H1 (cell line): ENCODE measurements around the gene CLDN15. TPM values are rescaled to one million over a fixed set of nuclear protein-coding genes. Genes with fewer than 3 reads are reported as not detected.

ENCODE experiments used
- CTCF ChIA-PET: fragments of 300-600 bp; sonication (Branson Sonifier 250); formaldehyde crosslinking; loops from one replicate; lab custom pipeline; 2021; ENCODE audit not compliant: partially characterized antibody; lab: Charles Lee
- POLR2A ChIA-PET: fragments of 300-600 bp; sonication (Branson Sonifier 250); formaldehyde crosslinking; loops from one replicate; lab custom pipeline; 2021; ENCODE audit warnings: inconsistent platforms; ENCODE audit not compliant: partially characterized antibody; lab: Charles Lee
- DNase-seq, 2 experiments: peaks; one replicate each; pipeline versions ENCODE4 v3.0.0 to v3.0.0-alpha.2; 2010 to 2022; ENCODE audit warnings: low spot score in 2 of 2, low read depth in 1 of 2, mixed read lengths in 1 of 2
- FAIRE-seq: peaks from 2 replicates; lab custom pipeline; 2011; peaks lifted over from hg19 to GRCh38; lab: Jason Lieb, UNC
- H2AFZ ChIP-seq: 2 replicates; pipeline ENCODE4 v1.8.1; 2012; ENCODE audit warnings: low read length, inconsistent platforms
- H2AK5ac ChIP-seq: 2 replicates; pipeline ENCODE4 v1.6.1; 2013; ENCODE audit warnings: low read depth, low read length
- H2BK120ac ChIP-seq: replicated peaks from 2 replicates; pipeline ENCODE3; 2013; ENCODE audit warnings: low read depth, low read length, inconsistent platforms
- H2BK12ac ChIP-seq: 2 replicates; pipeline ENCODE4 v1.6.1; 2013; ENCODE audit warnings: low read depth, low read length
- H2BK15ac ChIP-seq: 2 replicates; pipeline ENCODE4 v1.6.1; 2013; ENCODE audit warnings: low read length
- H2BK20ac ChIP-seq: 2 replicates; pipeline ENCODE4 v1.6.1; 2013; ENCODE audit warnings: low read length
- H2BK5ac ChIP-seq: 2 replicates; pipeline ENCODE4 v1.6.1; 2013; ENCODE audit warnings: low read depth, low read length
- H3K14ac ChIP-seq: 2 replicates; pipeline ENCODE4 v1.6.1; 2013; ENCODE audit warnings: inconsistent platforms; ENCODE audit not compliant: insufficient read length
- H3K18ac ChIP-seq: 2 replicates; pipeline ENCODE4 v1.6.1; 2013; ENCODE audit warnings: low read length; ENCODE audit errors: extremely low read depth
- H3K23ac ChIP-seq: 2 replicates; pipeline ENCODE4 v1.6.1; 2013; ENCODE audit warnings: inconsistent platforms; ENCODE audit not compliant: insufficient read length
- H3K23me2 ChIP-seq: 2 replicates; pipeline ENCODE4 v1.6.1; 2013; ENCODE audit warnings: low read depth, low read length
- H3K27ac ChIP-seq: 2 replicates; pipeline ENCODE4 v1.6.1; 2011; ENCODE audit warnings: low read depth, low read length, inconsistent platforms
- H3K27me3 ChIP-seq, 4 experiments: replicated peaks in 1 of 4; 1 replicate in 1 of 4; 2 replicates in 3 of 4; pipeline versions ENCODE4 v1.6.1 to v1.8.1; 2011 to 2013; ENCODE audit warnings: low read length in 3 of 4, mild to moderate bottlenecking in 3 of 4, inconsistent platforms in 2 of 4, mixed read lengths in 2 of 4, moderate library complexity in 1 of 4; ENCODE audit not compliant: control insufficient read depth in 3 of 4, insufficient read depth in 3 of 4; ENCODE audit errors: extremely low read depth in 1 of 4
- H3K36me3 ChIP-seq, 4 experiments: 2 replicates each; pipeline versions ENCODE4 v1.6.1 to v1.8.1; 2011 to 2013; ENCODE audit warnings: mild to moderate bottlenecking in 4 of 4, low read length in 3 of 4, moderate library complexity in 2 of 4, control low read depth in 1 of 4, inconsistent platforms in 1 of 4; ENCODE audit not compliant: insufficient read depth in 4 of 4, control insufficient read depth in 2 of 4
- H3K4ac ChIP-seq: replicated peaks from 2 replicates; pipeline ENCODE3; 2013; ENCODE audit warnings: low read length, low read depth, mixed read lengths, inconsistent platforms; ENCODE audit not compliant: insufficient read length
- H3K4me1 ChIP-seq, 4 experiments: replicated peaks in 1 of 4; 1 replicate in 1 of 4; 2 replicates in 3 of 4; pipeline versions ENCODE4 v1.6.1 to v1.8.1; 2011 to 2013; ENCODE audit warnings: low read length in 3 of 4, inconsistent platforms in 2 of 4, mixed read lengths in 1 of 4; ENCODE audit not compliant: insufficient read depth in 4 of 4, control insufficient read depth in 3 of 4
- H3K4me2 ChIP-seq, 2 experiments: 2 replicates each; pipeline versions ENCODE4 v1.6.1 to v1.8.1; 2011 to 2013; ENCODE audit warnings: low read depth in 2 of 2, low read length in 2 of 2, control low read depth in 1 of 2, inconsistent platforms in 1 of 2, mild to moderate bottlenecking in 1 of 2; ENCODE audit not compliant: insufficient read depth in 1 of 2
- H3K4me3 ChIP-seq, 4 experiments: fragments of 200-600, 300-600 bp in 1 of 4; sonication (generic), shearing (Covaris generic), sonication (Bioruptor Twin) in 1 of 4; 2 replicates each; pipeline versions ENCODE4 v1.5.1 to v1.8.1; 2011 to 2016; ENCODE audit warnings: low read length in 4 of 4, low read depth in 3 of 4, control low read depth in 2 of 4, inconsistent platforms in 2 of 4, mild to moderate bottlenecking in 2 of 4, mixed read lengths in 1 of 4, moderate library complexity in 1 of 4; ENCODE audit not compliant: insufficient read depth in 2 of 4; ENCODE audit errors: extremely low read depth in 1 of 4
- H3K56ac ChIP-seq: replicated peaks from 2 replicates; pipeline ENCODE3; 2013; ENCODE audit warnings: low read depth, mild to moderate bottlenecking, mixed read lengths, low read length, inconsistent platforms; ENCODE audit not compliant: insufficient read length
- H3K79me1 ChIP-seq: 2 replicates; pipeline ENCODE4 v1.6.1; 2013; ENCODE audit warnings: low read depth, low read length, control low read depth
- H3K79me2 ChIP-seq, 2 experiments: 2 replicates each; pipeline versions ENCODE4 v1.6.1 to v1.8.1; 2012 to 2013; ENCODE audit warnings: low read length in 2 of 2, mild to moderate bottlenecking in 2 of 2, inconsistent platforms in 1 of 2; ENCODE audit not compliant: insufficient read depth in 2 of 2, control insufficient read depth in 1 of 2
- H3K9ac ChIP-seq, 4 experiments: replicated peaks in 1 of 4; 1 replicate in 1 of 4; 2 replicates in 3 of 4; pipeline versions ENCODE4 v1.6.1 to v1.8.1; 2011 to 2013; ENCODE audit warnings: low read depth in 3 of 4, low read length in 3 of 4, control low read depth in 2 of 4, mild to moderate bottlenecking in 2 of 4, moderate library complexity in 2 of 4, inconsistent platforms in 1 of 4; ENCODE audit errors: extremely low read depth in 1 of 4
- H3K9me3 ChIP-seq, 2 experiments: 2 replicates each; pipeline versions ENCODE4 v1.6.1 to v1.8.1; 2012 to 2013; ENCODE audit warnings: mild to moderate bottlenecking in 2 of 2, moderate library complexity in 2 of 2, control low read depth in 1 of 2, inconsistent platforms in 1 of 2, low read depth in 1 of 2, low read length in 1 of 2, mixed read lengths in 1 of 2; ENCODE audit not compliant: insufficient read depth in 2 of 2
- H4K20me1 ChIP-seq, 2 experiments: replicated peaks in 1 of 2; 2 replicates each; pipeline versions ENCODE3 to v1.8.1; 2011 to 2013; ENCODE audit warnings: inconsistent platforms in 2 of 2, low read length in 2 of 2, mild to moderate bottlenecking in 1 of 2; ENCODE audit not compliant: insufficient read depth in 2 of 2, control insufficient read depth in 1 of 2
- H4K5ac ChIP-seq: 2 replicates; pipeline ENCODE4 v1.6.1; 2013; ENCODE audit warnings: low read length, low read depth, mixed read lengths, inconsistent platforms; ENCODE audit not compliant: insufficient read length
- H4K8ac ChIP-seq: 2 replicates; pipeline ENCODE4 v1.8.0; 2013; ENCODE audit warnings: mild to moderate bottlenecking, moderate library complexity, low read length, inconsistent platforms; ENCODE audit not compliant: insufficient read depth; ENCODE audit errors: extremely low read depth
- H4K91ac ChIP-seq: replicated peaks from 2 replicates; pipeline ENCODE3; 2013; ENCODE audit warnings: low read length, mixed read lengths, inconsistent platforms; ENCODE audit not compliant: insufficient read length
- BRCA1 ChIP-seq: IDR thresholded peaks from 2 replicates; pipeline ENCODE4 v1.6.1; 2012; ENCODE audit warnings: low read depth, low read length, improper control_type of control experiment
- WGBS, 2 experiments: shearing (Covaris generic) in 1 of 2; methylation state at CpG; one replicate each; pipeline versions ENCODE4 v1.1.6 to v1.1.7; 2013 to 2015; ENCODE audit warnings: low lambda C conversion rate in 2 of 2, mixed read lengths in 2 of 2, inconsistent platforms in 1 of 2, low coverage in 1 of 2, missing lambda C conversion rate in 1 of 2; ENCODE audit not compliant: insufficient replicate concordance in 2 of 2, insufficient coverage in 1 of 2, insufficient read length in 1 of 2; ENCODE audit errors: extremely low coverage in 1 of 2, missing lambda C conversion rate in 1 of 2; 5-methylcytosine and 5-hydroxymethylcytosine counted together
- polyA plus RNA-seq, 7 experiments: library from polyadenylated mRNA; depleted of rRNA in 3 of 7; stranded (reverse) in 5 of 7; unstranded in 2 of 7; fragments of >200 nt in 5 of 7; fragments of 200-250 nt in 2 of 7; gene quantifications; 1 replicate in 5 of 7; 2 replicates in 1 of 7; 4 replicates in 1 of 7; pipeline versions ENCODE4 v1.2.1 to v1.2.3, GENCODE V29; 2011 to 2013; ENCODE audit warnings: missing spikeins in 2 of 7, mixed read lengths in 2 of 7
- total RNA-seq: library from RNA; stranded (reverse); fragmentation: NEBNext Ultra II Directional; extraction: Animal tissue kit (Norgen Biotek cat#: 25700); gene quantifications from 2 replicates; pipeline ENCODE4 v1.2.1, GENCODE V29; 2021
- TF ChIP-seq, protein P1 (sequence below): IDR thresholded peaks from 2 replicates; pipeline ENCODE4 v1.6.1; 2011; ENCODE audit warnings: low read depth, mild to moderate bottlenecking, low read length; ENCODE audit not compliant: insufficient read depth
- TF ChIP-seq, protein P2 (sequence below), 3 experiments: IDR thresholded peaks; 1 replicate in 2 of 3; 2 replicates in 1 of 3; pipeline versions ENCODE4 v1.5.1 to v1.6.1; 2011; ENCODE audit warnings: low read length in 3 of 3, mild to moderate bottlenecking in 3 of 3, inconsistent platforms in 2 of 3, low read depth in 1 of 3, moderate library complexity in 1 of 3; ENCODE audit not compliant: insufficient read depth in 1 of 3; ENCODE audit errors: control extremely low read depth in 1 of 3

Gene CLDN15
- total and polyA plus RNA-seq, 2 of the 8 experiments (the other 6 are each of a cell fraction or from before 2014, with no cell fraction given) = 5.5 to 7.6 TPM

DNA sequence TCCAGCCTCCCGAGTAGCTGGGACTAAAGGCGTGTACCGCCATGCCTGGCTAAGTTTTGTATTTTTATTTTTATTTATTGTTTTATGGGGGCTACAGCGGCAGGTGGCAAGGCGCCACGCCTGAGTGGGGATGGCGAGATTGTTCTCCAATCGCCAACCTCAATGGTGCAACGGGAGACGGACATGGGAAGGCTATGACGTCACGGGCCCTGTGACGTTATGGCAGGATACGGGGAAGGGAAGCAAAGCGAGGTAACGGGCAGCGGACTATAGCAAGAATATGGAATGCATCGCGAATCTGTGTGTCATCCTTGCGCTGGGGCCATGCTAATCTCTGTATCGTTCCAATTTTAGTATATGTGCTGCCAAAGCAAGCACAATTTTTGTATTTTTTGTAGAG, 32.1 kb upstream of the CLDN15 start:
- Histone ChIP-seq H3K23me2 (no peaks in the 10 kb centered on the region), H3K79me1 (no peaks in the 10 kb centered on the region), H3K23ac (no peak overlapping the region), H3K4me1 (peaks cover 0 to 10% (median 6%) of the 10 kb centered on the region in 4 experiments; a peak in 3 of 7 replicates), H3K27ac (no peak overlapping the region), H3K4ac (no peak overlapping the region), H2BK120ac (no peak overlapping the region), H3K79me2 (no peaks in the 10 kb centered on the region), H4K91ac (no peak overlapping the region), H3K36me3 (no peaks in the 10 kb centered on the region; a peak in 1 of 8 replicates), H4K20me1 (no peaks in the 10 kb centered on the region), H3K27me3 (no peaks in the 10 kb centered on the region), H3K4me3 (no peak overlapping the region), H2BK12ac (peak overlapping the region; percentile 75; the same call in 1 of the 2 replicates), H2AFZ (no peak overlapping the region), H2AK5ac (no peak overlapping the region), H2BK20ac (no peak overlapping the region), H3K18ac (no peak overlapping the region), H3K56ac (no peak overlapping the region), H2BK15ac (no peak overlapping the region), H3K4me2 (no peak overlapping the region), H3K9me3 (no peaks in the 10 kb centered on the region), H4K8ac (no peak overlapping the region), H3K14ac (no peak overlapping the region), H2BK5ac (no peak overlapping the region), H3K9ac (no peak overlapping the region), H4K5ac (no peak overlapping the region)
- ChIA-PET POLR2A (interaction anchor here (1.5 to 1.6 kb wide), 3 partner anchors 9 to 13 kb away, joined by 3 to 6 read pairs (median 3); no protein-coding TSS in a partner anchor), CTCF (interaction anchor here (0.9 to 1.5 kb wide), 3 partner anchors 13 to 45 kb away, joined by 3 to 6 read pairs (median 3); no protein-coding TSS in a partner anchor)
- WGBS, 2 experiments = 86% methylated on average over 21 of the region's 21 CpGs; no CpG with 5 or more reads in 1 of the 2 experiments
- DNase-seq (no peak), FAIRE-seq (no peak)
- TF ChIP-seq, protein P1, sequence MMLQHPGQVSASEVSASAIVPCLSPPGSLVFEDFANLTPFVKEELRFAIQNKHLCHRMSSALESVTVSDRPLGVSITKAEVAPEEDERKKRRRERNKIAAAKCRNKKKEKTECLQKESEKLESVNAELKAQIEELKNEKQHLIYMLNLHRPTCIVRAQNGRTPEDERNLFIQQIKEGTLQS = no peak
- no peak for TF ChIP-seq BRCA1
- TF ChIP-seq, protein P2, sequence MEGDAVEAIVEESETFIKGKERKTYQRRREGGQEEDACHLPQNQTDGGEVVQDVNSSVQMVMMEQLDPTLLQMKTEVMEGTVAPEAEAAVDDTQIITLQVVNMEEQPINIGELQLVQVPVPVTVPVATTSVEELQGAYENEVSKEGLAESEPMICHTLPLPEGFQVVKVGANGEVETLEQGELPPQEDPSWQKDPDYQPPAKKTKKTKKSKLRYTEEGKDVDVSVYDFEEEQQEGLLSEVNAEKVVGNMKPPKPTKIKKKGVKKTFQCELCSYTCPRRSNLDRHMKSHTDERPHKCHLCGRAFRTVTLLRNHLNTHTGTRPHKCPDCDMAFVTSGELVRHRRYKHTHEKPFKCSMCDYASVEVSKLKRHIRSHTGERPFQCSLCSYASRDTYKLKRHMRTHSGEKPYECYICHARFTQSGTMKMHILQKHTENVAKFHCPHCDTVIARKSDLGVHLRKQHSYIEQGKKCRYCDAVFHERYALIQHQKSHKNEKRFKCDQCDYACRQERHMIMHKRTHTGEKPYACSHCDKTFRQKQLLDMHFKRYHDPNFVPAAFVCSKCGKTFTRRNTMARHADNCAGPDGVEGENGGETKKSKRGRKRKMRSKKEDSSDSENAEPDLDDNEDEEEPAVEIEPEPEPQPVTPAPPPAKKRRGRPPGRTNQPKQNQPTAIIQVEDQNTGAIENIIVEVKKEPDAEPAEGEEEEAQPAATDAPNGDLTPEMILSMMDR (IDR thresholded peaks at IDR 0.05; ENCODE audit: control extremely low read depth in 1 of 3, insufficient read depth in 1 of 3, low read depth in 1 of 3, low read length in 3 of 3) = no peak
